ENCODE results near the gene CASP3. TPM values are rescaled to one million over a fixed set of nuclear protein-coding genes. Genes with fewer than 3 reads are reported as not detected.

The CASP3 gene
- total and polyA plus RNA-seq, 9 of the 15 experiments (the other 6 are each of a cell fraction or from before 2014, with no cell fraction given) = 17.6 to 40.1 (median 31.8) TPM

DNA sequence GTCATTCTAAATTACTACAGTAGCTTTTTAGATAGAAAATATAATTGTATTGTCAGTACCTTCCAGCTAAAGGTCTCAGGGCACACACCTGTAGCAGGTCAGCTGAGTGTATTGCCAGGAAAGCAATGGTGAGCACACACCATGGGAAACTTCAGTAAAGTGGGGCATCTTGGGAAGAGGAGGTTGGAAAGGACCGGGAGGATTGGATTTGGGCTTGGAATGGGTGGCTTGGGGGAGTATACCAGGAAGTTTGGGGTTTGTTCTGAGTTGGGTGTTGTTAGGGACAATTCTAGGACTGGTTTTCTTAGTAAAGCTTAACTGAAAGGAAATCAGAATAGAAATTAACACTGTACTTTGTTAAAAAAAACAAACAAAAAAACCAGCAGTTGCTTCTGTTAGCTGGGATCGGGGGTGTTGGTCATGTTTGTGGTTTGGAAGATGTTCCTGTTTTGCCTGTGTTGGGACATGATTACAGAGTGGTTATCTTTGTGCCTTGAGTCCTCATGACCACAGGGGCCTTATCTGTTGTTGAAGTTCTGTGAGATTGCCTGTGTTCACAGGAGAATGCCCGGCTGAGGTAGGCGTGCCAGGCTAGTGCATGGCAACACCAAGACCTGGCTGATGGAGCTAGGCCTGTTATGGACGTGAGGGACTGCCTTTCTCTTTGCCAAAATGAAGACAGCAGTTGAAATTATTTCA lies 35.4 kb upstream of the CASP3 start (continued):
- TF ChIP-seq NONO (IDR thresholded peaks at IDR 0.05; ENCODE audit: low read depth in 2 of 2, low read length in 1 of 2) = peak in 1 of 2 experiments; percentile 76; a peak in 2 of 4 replicates
- peak; percentile 91 for TF ChIP-seq ZNF644 (tag; IDR thresholded peaks at IDR 0.05; ENCODE audit: low read depth)
- TF ChIP-seq, protein P1, sequence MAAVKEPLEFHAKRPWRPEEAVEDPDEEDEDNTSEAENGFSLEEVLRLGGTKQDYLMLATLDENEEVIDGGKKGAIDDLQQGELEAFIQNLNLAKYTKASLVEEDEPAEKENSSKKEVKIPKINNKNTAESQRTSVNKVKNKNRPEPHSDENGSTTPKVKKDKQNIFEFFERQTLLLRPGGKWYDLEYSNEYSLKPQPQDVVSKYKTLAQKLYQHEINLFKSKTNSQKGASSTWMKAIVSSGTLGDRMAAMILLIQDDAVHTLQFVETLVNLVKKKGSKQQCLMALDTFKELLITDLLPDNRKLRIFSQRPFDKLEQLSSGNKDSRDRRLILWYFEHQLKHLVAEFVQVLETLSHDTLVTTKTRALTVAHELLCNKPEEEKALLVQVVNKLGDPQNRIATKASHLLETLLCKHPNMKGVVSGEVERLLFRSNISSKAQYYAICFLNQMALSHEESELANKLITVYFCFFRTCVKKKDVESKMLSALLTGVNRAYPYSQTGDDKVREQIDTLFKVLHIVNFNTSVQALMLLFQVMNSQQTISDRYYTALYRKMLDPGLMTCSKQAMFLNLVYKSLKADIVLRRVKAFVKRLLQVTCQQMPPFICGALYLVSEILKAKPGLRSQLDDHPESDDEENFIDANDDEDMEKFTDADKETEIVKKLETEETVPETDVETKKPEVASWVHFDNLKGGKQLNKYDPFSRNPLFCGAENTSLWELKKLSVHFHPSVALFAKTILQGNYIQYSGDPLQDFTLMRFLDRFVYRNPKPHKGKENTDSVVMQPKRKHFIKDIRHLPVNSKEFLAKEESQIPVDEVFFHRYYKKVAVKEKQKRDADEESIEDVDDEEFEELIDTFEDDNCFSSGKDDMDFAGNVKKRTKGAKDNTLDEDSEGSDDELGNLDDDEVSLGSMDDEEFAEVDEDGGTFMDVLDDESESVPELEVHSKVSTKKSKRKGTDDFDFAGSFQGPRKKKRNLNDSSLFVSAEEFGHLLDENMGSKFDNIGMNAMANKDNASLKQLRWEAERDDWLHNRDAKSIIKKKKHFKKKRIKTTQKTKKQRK (IDR thresholded peaks at IDR 0.05; ENCODE audit: borderline replicate concordance, low read depth, low read length) = no peak
- TF ChIP-seq KDM2B (CRISPR knock-in tag; IDR thresholded peaks at IDR 0.05) = no peak
- TF ChIP-seq GABPA (tag; conservative IDR thresholded peaks at IDR 0.05; ENCODE audit: low read depth) = peak; percentile 32; the same call in 1 of the 2 replicates
- TF ChIP-seq CXXC5 (CRISPR knock-in tag; IDR thresholded peaks at IDR 0.05) = peak; percentile 75
- TF ChIP-seq KLF1 (tag; IDR thresholded peaks at IDR 0.05) = no peak
- TF ChIP-seq MBD2 (IDR thresholded peaks at IDR 0.05; ENCODE audit: borderline replicate concordance, low read depth) = peak; percentile 87
- TF ChIP-seq ETS1 (conservative IDR thresholded peaks at IDR 0.05; ENCODE audit: control insufficient read depth, low read depth, low read length) = peak; percentile 58; the same call in 1 of the 2 replicates
- no peak for TF ChIP-seq BRCA1 (IDR thresholded peaks at IDR 0.05)
- TF ChIP-seq BRCA1 (CRISPR knock-in tag; IDR thresholded peaks at IDR 0.05) = no peak
- no peak for TF ChIP-seq C11orf30 (IDR thresholded peaks at IDR 0.05; ENCODE audit: low read depth)
- TF ChIP-seq ZNF316 (IDR thresholded peaks at IDR 0.05) = no peak
- peak; percentile 86 for TF ChIP-seq SMAD4 (CRISPR knock-in tag; conservative IDR thresholded peaks at IDR 0.05)
- TF ChIP-seq NFE2 (IDR thresholded peaks at IDR 0.05; ENCODE audit: low read depth) = peak; percentile 71
- no peak for TF ChIP-seq PHB (CRISPR knock-in tag; IDR thresholded peaks at IDR 0.05)
- no peak for TF ChIP-seq ZNF431 (CRISPR knock-in tag; IDR thresholded peaks at IDR 0.05)
- TF ChIP-seq ZNF134 (CRISPR knock-in tag; conservative IDR thresholded peaks at IDR 0.05) = no peak
- TF ChIP-seq ADNP (tag; IDR thresholded peaks at IDR 0.05) = peak; percentile 78
- TF ChIP-seq, protein P2, sequence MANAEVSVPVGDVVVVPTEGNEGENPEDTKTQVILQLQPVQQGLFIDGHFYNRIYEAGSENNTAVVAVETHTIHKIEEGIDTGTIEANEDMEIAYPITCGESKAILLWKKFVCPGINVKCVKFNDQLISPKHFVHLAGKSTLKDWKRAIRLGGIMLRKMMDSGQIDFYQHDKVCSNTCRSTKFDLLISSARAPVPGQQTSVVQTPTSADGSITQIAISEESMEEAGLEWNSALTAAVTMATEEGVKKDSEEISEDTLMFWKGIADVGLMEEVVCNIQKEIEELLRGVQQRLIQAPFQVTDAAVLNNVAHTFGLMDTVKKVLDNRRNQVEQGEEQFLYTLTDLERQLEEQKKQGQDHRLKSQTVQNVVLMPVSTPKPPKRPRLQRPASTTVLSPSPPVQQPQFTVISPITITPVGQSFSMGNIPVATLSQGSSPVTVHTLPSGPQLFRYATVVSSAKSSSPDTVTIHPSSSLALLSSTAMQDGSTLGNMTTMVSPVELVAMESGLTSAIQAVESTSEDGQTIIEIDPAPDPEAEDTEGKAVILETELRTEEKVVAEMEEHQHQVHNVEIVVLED (CRISPR knock-in tag; IDR thresholded peaks at IDR 0.05) = no peak
- peak; percentile 98; the same call in 1 of the 2 replicates for TF ChIP-seq ESRRA (IDR thresholded peaks at IDR 0.05; ENCODE audit: borderline replicate concordance, low read depth)
